Endothelial cell of umbilical vein (primary cell): Measurements from ENCODE around the gene EXD3. TPM values are rescaled to one million over a fixed set of nuclear protein-coding genes. Genes with fewer than 3 reads are reported as not detected.

ENCODE experiments used
- BruUV-seq: library from RNA; stranded (reverse); fragments of 400-500 nt; replicated peaks from 2 replicates; lab custom pipeline; 2021; lab: Mats Ljungman, UMichigan
- CTCF ChIA-PET: fragments of 300-600, 350-600 bp; sonication (Branson Sonifier 250); formaldehyde crosslinking; loops from one replicate; lab custom pipeline; 2021; ENCODE audit warnings: antibody characterized with exemption, inconsistent platforms; lab: Charles Lee
- POLR2A ChIA-PET: fragments of 300-600, 350-600 bp; sonication (Branson Sonifier 250); formaldehyde crosslinking; loops from one replicate; lab custom pipeline; 2021; ENCODE audit warnings: antibody characterized with exemption, inconsistent platforms; lab: Charles Lee
- DNase-seq: peaks from one replicate; pipeline ENCODE4 v3.0.0-alpha.2; 2011; ENCODE audit warnings: low read depth, low spot score
- FAIRE-seq: peaks from 2 replicates; lab custom pipeline; 2011; peaks lifted over from hg19 to GRCh38; lab: Jason Lieb, UNC
- H2AFZ ChIP-seq: 2 replicates; pipeline ENCODE4 v1.6.0; 2012; ENCODE audit warnings: low read depth, low read length, control low read depth, inconsistent platforms
- H3K27ac ChIP-seq: 2 replicates; pipeline ENCODE4 v1.5.1; 2011; ENCODE audit warnings: low read depth, mild to moderate bottlenecking, control low read depth, low read length, moderate library complexity; ENCODE audit not compliant: insufficient read depth
- H3K27me3 ChIP-seq, 2 experiments: 2 replicates each; pipeline versions ENCODE4 v1.6.0 to v1.6.1; 2011; ENCODE audit warnings: low read length in 2 of 2, mixed read lengths in 1 of 2; ENCODE audit not compliant: control insufficient read depth in 2 of 2, insufficient read depth in 2 of 2
- H3K36me3 ChIP-seq, 2 experiments: 2 replicates in 1 of 2; 3 replicates in 1 of 2; pipeline ENCODE4 v1.5.1; 2011; ENCODE audit warnings: low read length in 2 of 2, mild to moderate bottlenecking in 1 of 2, moderate library complexity in 1 of 2; ENCODE audit not compliant: control insufficient read depth in 2 of 2, insufficient read depth in 2 of 2; ENCODE audit errors: extremely low read depth in 1 of 2
- H3K4me1 ChIP-seq: 3 replicates; pipeline ENCODE4 v1.5.1; 2011; ENCODE audit warnings: mild to moderate bottlenecking, low read length; ENCODE audit not compliant: control insufficient read depth, insufficient read depth; ENCODE audit errors: extremely low read depth
- H3K4me2 ChIP-seq: 2 replicates; pipeline ENCODE4 v1.6.1; 2011; ENCODE audit warnings: low read length, control low read depth, mixed read lengths; ENCODE audit not compliant: insufficient read depth
- H3K4me3 ChIP-seq, 3 experiments: fragments of 200-600 bp in 1 of 3; sonication (generic), shearing (Covaris generic) in 1 of 3; replicated peaks in 1 of 3; 2 replicates each; pipeline ENCODE4 v1.5.1; 2011 to 2016; ENCODE audit warnings: control low read depth in 3 of 3, low read length in 3 of 3, mild to moderate bottlenecking in 2 of 3, inconsistent platforms in 1 of 3, low read depth in 1 of 3, moderate library complexity in 1 of 3; ENCODE audit not compliant: insufficient read depth in 1 of 3
- H3K79me2 ChIP-seq: 2 replicates; pipeline ENCODE4 v1.6.0; 2012; ENCODE audit warnings: low read length, inconsistent platforms; ENCODE audit not compliant: control insufficient read depth, insufficient read depth
- H3K9ac ChIP-seq: replicated peaks from 2 replicates; pipeline ENCODE3; 2011; ENCODE audit warnings: low read length, control low read depth; ENCODE audit not compliant: insufficient read depth; ENCODE audit errors: extremely low read depth
- H3K9me1 ChIP-seq: replicated peaks from 3 replicates; pipeline ENCODE4 v1.6.0; 2011; ENCODE audit warnings: mild to moderate bottlenecking, low read length; ENCODE audit not compliant: control insufficient read depth, insufficient read depth; ENCODE audit errors: extremely low read depth
- H3K9me3 ChIP-seq: replicated peaks from 2 replicates; pipeline ENCODE4 v1.5.1; 2012; ENCODE audit warnings: low read length, inconsistent platforms; ENCODE audit not compliant: control insufficient read depth, insufficient read depth
- H4K20me1 ChIP-seq: replicated peaks from 2 replicates; pipeline ENCODE3; 2011; ENCODE audit warnings: mild to moderate bottlenecking, low read length; ENCODE audit not compliant: control insufficient read depth, insufficient read depth; ENCODE audit errors: extremely low read depth
- CTCF ChIP-seq, 2 donors: IDR thresholded peaks; 1 replicate in 1 of 2; 2 replicates in 1 of 2; pipeline ENCODE4 v1.5.1; 2011; ENCODE audit warnings: low read length in 2 of 2, mild to moderate bottlenecking in 2 of 2, moderate library complexity in 2 of 2, control low read depth in 1 of 2, inconsistent platforms in 1 of 2, low read depth in 1 of 2; ENCODE audit not compliant: insufficient read depth in 1 of 2; ENCODE audit errors: extremely low read depth in 1 of 2
- EZH2 ChIP-seq: IDR thresholded peaks from 2 replicates; pipeline ENCODE4 v1.6.1; 2012; ENCODE audit warnings: borderline replicate concordance, low read depth, mild to moderate bottlenecking, moderate library complexity, low read length, inconsistent platforms; ENCODE audit not compliant: severe bottlenecking
- FOS ChIP-seq: IDR thresholded peaks from 2 replicates; pipeline ENCODE4 v1.6.1; 2011; ENCODE audit warnings: mild to moderate bottlenecking, low read length, moderate library complexity, borderline replicate concordance; ENCODE audit not compliant: insufficient read depth
- GATA2 ChIP-seq: IDR thresholded peaks from 2 replicates; pipeline ENCODE4 v1.7.0; 2011; ENCODE audit warnings: low read depth, mild to moderate bottlenecking, moderate library complexity, mixed read lengths, low read length; ENCODE audit not compliant: insufficient read length, insufficient read depth
- JUN ChIP-seq: IDR thresholded peaks from 2 replicates; pipeline ENCODE4 v1.6.1; 2011; ENCODE audit warnings: borderline replicate concordance, low read depth; ENCODE audit not compliant: insufficient read length, insufficient read depth
- MAX ChIP-seq: IDR thresholded peaks from 2 replicates; pipeline ENCODE4 v1.6.1; 2011; ENCODE audit not compliant: insufficient read depth, insufficient read length
- MYC ChIP-seq: IDR thresholded peaks from one replicate; pipeline ENCODE4 v1.6.1; 2011; ENCODE audit warnings: mild to moderate bottlenecking, low read depth, low read length
- POLR2A ChIP-seq: IDR thresholded peaks from 2 replicates; pipeline ENCODE4 v1.6.1; 2012; ENCODE audit warnings: low read depth, mild to moderate bottlenecking, control low read depth, low read length
- POLR2AphosphoS5 ChIP-seq: IDR thresholded peaks from 2 replicates; pipeline ENCODE4 v1.6.1; 2012; ENCODE audit warnings: low read depth, mild to moderate bottlenecking, control low read depth, low read length, moderate library complexity; ENCODE audit not compliant: insufficient read depth
- dilution Hi-C: fragments of 300-500 bp; cut with MboI; formaldehyde crosslinking; loops from one replicate; pipeline ENCODE4 v1.15.0; 2019; ENCODE audit warnings: low sequenced_read_pairs; ENCODE audit not compliant: extremely low pct_ligation_motif_present
- intact Hi-C: fragments of 100-400 bp; cut with micrococcal nuclease; formaldehyde crosslinking; loops from one replicate; pipeline ENCODE4 v1.10.0; 2022
- polyA plus RNA-seq, 4 experiments: library from polyadenylated mRNA; depleted of rRNA in 3 of 4; stranded (reverse) in 3 of 4; unstranded in 1 of 4; fragments of >200 nt; gene quantifications; 2 replicates each; pipeline versions ENCODE4 v1.2.1 to v1.2.3, GENCODE V29; 2011 to 2012; ENCODE audit warnings: missing spikeins in 1 of 4
- total RNA-seq: library from RNA; stranded (reverse); gene quantifications from 2 replicates; pipeline ENCODE4 v1.2.3, GENCODE V29; 2021

The EXD3 gene
- total and polyA plus RNA-seq, 2 donors (not counting 3 experiments of a cell fraction or from before 2014, with no cell fraction given): 17.7 to 30.3 TPM

- Histone ChIP-seq H3K4me1 (no peaks in the 10 kb centered on the region), H2AFZ (no peak overlapping the region), H4K20me1 (no peaks in the 10 kb centered on the region), H3K27ac (no peak overlapping the region), H3K9ac (no peak overlapping the region), H3K79me2 (no peaks in the 10 kb centered on the region), H3K27me3 (no peaks in the 10 kb centered on the region), H3K9me1 (no peaks in the 10 kb centered on the region), H3K4me3 (no peak overlapping the region), H3K9me3 (no peaks in the 10 kb centered on the region), H3K4me2 (no peak overlapping the region), H3K36me3 (peaks cover 0 to 4% of the 10 kb centered on the region in 2 experiments)
- no TSS peak for BruUV-seq
- POLR2A ChIA-PET: no interaction called here
- FAIRE-seq: no peak
- dilution Hi-C loops (no loop called here), intact Hi-C loops (no loop called here)
- CTCF ChIA-PET: interaction anchor here (0.6 to 1.0 kb wide), 2 partner anchors 8 to 13 kb away, joined by 3 to 4 read pairs; no protein-coding TSS in a partner anchor
- TF ChIP-seq GATA2 (no peak), EZH2 (no peak), MYC (no peak), MAX (no peak), POLR2A (no peak), FOS (no peak), POLR2AphosphoS5 (no peak), CTCF (IDR thresholded peaks at IDR 0.05; ENCODE audit: extremely low read depth in 1 of 2, insufficient read depth in 1 of 2, low read depth in 1 of 2, low read length in 2 of 2) (no peak), JUN (no peak)
- DNase-seq: no peak
These were observed 27.3 kb downstream of the EXD3 start for GRCh38 chr9:137395666-137396010.
